A673 (cell line): Measurements from ENCODE around the gene GRIN2A.

ENCODE experiments used
- CTCF ChIP-seq: fragments of 300-800, 200-600 bp; sonication (generic); conservative IDR thresholded peaks from 2 replicates; pipeline ENCODE4 v1.5.1; 2017; ENCODE audit warnings: low read depth, mild to moderate bottlenecking, antibody characterized with exemption, low read length, moderate library complexity, mixed read lengths
- EZH2 ChIP-seq: fragments of 200-600 bp; sonication (generic); IDR thresholded peaks from 2 replicates; pipeline ENCODE4 v1.6.1; 2017; ENCODE audit warnings: borderline replicate concordance, low read depth, mild to moderate bottlenecking, mixed read lengths, antibody characterized with exemption, low read length; ENCODE audit not compliant: poor library complexity, severe bottlenecking

DNA sequence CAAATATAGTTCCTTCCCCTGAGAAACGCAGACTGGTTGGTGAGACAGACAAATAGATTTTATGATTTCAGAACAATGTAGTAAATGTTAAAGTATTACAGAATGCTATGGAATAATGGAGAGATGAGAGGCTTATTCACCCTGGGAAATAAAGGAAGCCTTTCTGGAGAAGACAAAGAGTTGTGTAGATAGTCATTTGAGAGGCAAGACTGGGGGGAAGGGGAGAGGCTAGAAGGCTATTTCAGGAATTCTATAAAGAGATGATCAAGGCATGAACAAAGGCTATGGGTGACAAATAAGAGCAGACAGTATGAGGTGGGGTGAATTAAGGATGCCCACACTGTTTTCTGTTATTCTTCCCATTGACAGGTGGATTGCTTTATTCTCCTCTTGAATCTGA lies 211.4 kb downstream of the GRIN2A start:
- TF ChIP-seq CTCF (no peak), EZH2 (no peak)
